GM10847 (cell line): Measurements from ENCODE around the gene LRRC25.

ENCODE experiments used
- POLR2A ChIP-seq: IDR thresholded peaks from 2 replicates; pipeline ENCODE4 v1.6.1; 2011; ENCODE audit not compliant: insufficient read length; ENCODE audit errors: extremely low read depth

The LRRC25 gene

GRCh38 chr19:18423258-18424020 is 26.0 kb upstream of the LRRC25 start:
- no peak for TF ChIP-seq POLR2A

GRCh38 chr19:18422530-18423191 is 25.2 kb upstream of the LRRC25 start:
- no peak for TF ChIP-seq POLR2A

- no peak for TF ChIP-seq POLR2A
Observed at GRCh38 chr19:18421371-18421959, 24.0 kb upstream of the LRRC25 start.

GRCh38 chr19:18420930-18421329 is 23.5 kb upstream of the LRRC25 start:
- TF ChIP-seq POLR2A: no peak

- TF ChIP-seq POLR2A: no peak
Observed at GRCh38 chr19:18419699-18420460, 22.5 kb upstream of the LRRC25 start.

GRCh38 chr19:18419195-18419698 is 21.8 kb upstream of the LRRC25 start, which contains the start of gene SSBP4:
TSS of gene SSBP4 (plus strand) at chr19:18419398. CDS start at chr19:18419649, 251 bp downstream.
- peak; percentile 11 for TF ChIP-seq POLR2A

GRCh38 chr19:18418483-18419194 is 21.2 kb upstream of the LRRC25 start:
- no peak for TF ChIP-seq POLR2A

- no peak for TF ChIP-seq POLR2A
Observed at GRCh38 chr19:18418029-18418482, 20.6 kb upstream of the LRRC25 start.

GRCh38 chr19:18417250-18418028 is 20.0 kb upstream of the LRRC25 start:
- TF ChIP-seq POLR2A: no peak

GRCh38 chr19:18416778-18417249 is 19.4 kb upstream of the LRRC25 start:
- no peak for TF ChIP-seq POLR2A

GRCh38 chr19:18415178-18415867 is 17.9 kb upstream of the LRRC25 start:
- no peak for TF ChIP-seq POLR2A

GRCh38 chr19:18414504-18415177 is 17.2 kb upstream of the LRRC25 start:
- no peak for TF ChIP-seq POLR2A
